Left ventricle myocardium inferior (tissue), 1 donor: Measurements from ENCODE around the gene COBL. TPM values are rescaled to one million over a fixed set of nuclear protein-coding genes. Genes with fewer than 3 reads are reported as not detected.

Experiments
- DNase-seq: peaks from one replicate; pipeline ENCODE4 v3.0.0-alpha.2; 2020
- H3K27ac ChIP-seq: fragments of 200-600 bp; replicated peaks from 2 replicates; pipeline ENCODE4 v1.8.0; 2021
- H3K27me3 ChIP-seq: fragments of 200-600 bp; 2 replicates; pipeline ENCODE4 v1.8.0; 2021; ENCODE audit warnings: low read depth
- H3K36me3 ChIP-seq: fragments of 200-600 bp; 2 replicates; pipeline ENCODE4 v1.8.0; 2021
- H3K4me1 ChIP-seq: fragments of 200-600 bp; 2 replicates; pipeline ENCODE4 v1.8.0; 2021
- H3K4me3 ChIP-seq: fragments of 200-600 bp; 2 replicates; pipeline ENCODE4 v1.8.0; 2021; ENCODE audit warnings: mild to moderate bottlenecking, moderate library complexity
- H3K9me3 ChIP-seq: fragments of 200-600 bp; replicated peaks from 2 replicates; pipeline ENCODE4 v1.8.0; 2021
- CTCF ChIP-seq: fragments of 200-600 bp; IDR thresholded peaks from 2 replicates; pipeline ENCODE4 v1.8.0; 2021; ENCODE audit warnings: antibody characterized with exemption, mild to moderate bottlenecking, borderline replicate concordance
- intact Hi-C: fragments of 100-400 bp; cut with micrococcal nuclease; formaldehyde crosslinking; loops from one replicate; pipeline ENCODE4 v1.11.0; 2022
- total RNA-seq: library from RNA; stranded (reverse); fragmentation: NEBNext Ultra II Directional; extraction: Animal tissue kit (Norgen Biotek cat#: 25700); gene quantifications from one replicate; pipeline ENCODE4 v1.2.1, GENCODE V29; 2021
- donor health status: DM: no; HTN: yes; CAD: no; lungs with severe emphysema.

COBL gene
- total RNA-seq, 1 donor from 2014 or later, result 77.1 TPM

DNA sequence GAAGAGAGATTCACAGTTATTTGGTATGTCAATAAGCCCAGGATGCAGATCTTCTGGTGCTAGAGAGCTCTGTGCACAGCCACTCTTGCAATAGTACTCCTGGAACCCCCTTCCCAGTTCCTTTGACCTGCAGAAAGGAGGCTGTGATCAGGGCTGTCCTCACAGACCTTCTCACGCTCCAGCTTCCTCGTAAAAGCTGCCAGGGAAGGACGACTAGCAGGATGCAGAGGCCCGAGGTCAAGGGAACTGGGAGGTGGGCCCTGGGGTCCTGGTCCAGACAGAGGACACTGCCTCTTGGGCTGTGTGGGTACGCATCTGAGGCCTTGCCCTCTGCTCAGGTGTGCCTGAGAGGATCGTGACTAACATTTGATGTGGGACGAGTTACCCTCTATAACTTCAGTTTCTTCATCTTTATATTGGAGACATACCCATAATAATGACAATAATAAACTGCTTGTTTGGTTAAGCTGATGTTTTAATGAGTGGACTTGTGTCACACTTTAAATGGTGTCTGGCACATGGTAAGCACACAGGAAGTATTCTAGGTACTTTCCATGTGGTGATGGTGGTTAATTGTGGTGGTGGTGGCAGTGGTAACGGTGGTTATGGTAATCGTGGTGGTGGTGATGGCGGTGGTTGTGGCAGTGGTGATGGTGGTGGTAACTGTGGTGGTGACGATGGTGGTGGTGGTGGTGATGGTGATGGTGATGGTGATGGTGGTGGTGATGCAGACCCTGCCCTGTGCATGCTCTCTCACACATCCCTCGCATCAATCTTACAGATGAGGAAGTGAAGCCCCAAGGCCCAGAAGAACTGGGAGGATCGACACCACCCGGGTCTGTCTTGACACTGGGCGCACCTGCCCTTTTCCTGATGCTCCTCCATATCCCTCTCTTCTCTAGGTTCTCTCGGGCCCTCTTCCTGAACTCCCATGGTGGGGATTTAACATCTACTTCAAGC lies 298.8 kb downstream of the COBL start:
- Histone ChIP-seq H3K4me3 (no peak overlapping the region), H3K27ac (no peak overlapping the region), H3K9me3 (no peaks in the 10 kb centered on the region), H3K4me1 (peaks cover 7% of the 10 kb centered on the region), H3K36me3 (no peaks in the 10 kb centered on the region), H3K27me3 (no peaks in the 10 kb centered on the region)
- no peak for TF ChIP-seq CTCF
- intact Hi-C loops, result no loop called here
- DNase-seq, result no peak

- no peak for TF ChIP-seq CTCF
- Histone ChIP-seq H3K9me3 (no peaks in the 10 kb centered on the region), H3K36me3 (no peaks in the 10 kb centered on the region), H3K27ac (no peak overlapping the region), H3K4me1 (peaks cover 20% of the 10 kb centered on the region), H3K27me3 (no peaks in the 10 kb centered on the region), H3K4me3 (no peak overlapping the region)
- DNase-seq, result no peak
- intact Hi-C loops, result no loop called here
Observed at GRCh38 chr7:51016546-51016945, 300.1 kb downstream of the COBL start.

- no peaks in the 10 kb centered on the region for H3K36me3 ChIP-seq
- H3K27ac ChIP-seq, result no peak overlapping the region
- H3K27me3 ChIP-seq, result no peaks in the 10 kb centered on the region
- intact Hi-C loops, result no loop called here
- H3K4me3 ChIP-seq, result no peak overlapping the region
- DNase-seq, result no peak
- no peaks in the 10 kb centered on the region for H3K9me3 ChIP-seq
- peaks cover 28% of the 10 kb centered on the region for H3K4me1 ChIP-seq
- no peak for TF ChIP-seq CTCF
Observed at GRCh38 chr7:51015581-51015980, 301.0 kb downstream of the COBL start.

DNA sequence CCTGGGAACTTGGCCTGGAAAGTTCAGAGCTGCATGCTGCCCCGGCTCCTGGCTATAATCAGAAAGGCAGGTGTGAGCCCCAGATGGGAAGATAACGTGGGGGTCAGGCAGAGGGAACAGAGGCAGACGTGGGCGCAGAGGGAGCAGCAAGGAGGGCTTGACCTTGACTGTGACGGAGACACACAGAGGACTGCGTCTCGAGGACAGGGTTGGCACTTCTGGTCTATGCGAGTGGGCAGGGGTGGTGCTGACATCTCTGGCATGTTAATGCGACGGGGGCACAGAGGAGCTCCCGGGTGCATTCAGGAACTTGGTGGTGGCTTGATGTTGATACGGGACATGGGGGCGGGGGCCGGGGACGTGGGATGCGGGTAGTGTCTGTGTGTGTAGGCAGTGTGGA lies 301.8 kb downstream of the COBL start:
- Histone ChIP-seq H3K4me3 (no peak overlapping the region), H3K9me3 (no peaks in the 10 kb centered on the region), H3K27ac (no peak overlapping the region), H3K27me3 (no peaks in the 10 kb centered on the region), H3K4me1 (peaks cover 36% of the 10 kb centered on the region), H3K36me3 (no peaks in the 10 kb centered on the region)
- intact Hi-C loops, result no loop called here
- no peak for DNase-seq
- no peak for TF ChIP-seq CTCF

DNA sequence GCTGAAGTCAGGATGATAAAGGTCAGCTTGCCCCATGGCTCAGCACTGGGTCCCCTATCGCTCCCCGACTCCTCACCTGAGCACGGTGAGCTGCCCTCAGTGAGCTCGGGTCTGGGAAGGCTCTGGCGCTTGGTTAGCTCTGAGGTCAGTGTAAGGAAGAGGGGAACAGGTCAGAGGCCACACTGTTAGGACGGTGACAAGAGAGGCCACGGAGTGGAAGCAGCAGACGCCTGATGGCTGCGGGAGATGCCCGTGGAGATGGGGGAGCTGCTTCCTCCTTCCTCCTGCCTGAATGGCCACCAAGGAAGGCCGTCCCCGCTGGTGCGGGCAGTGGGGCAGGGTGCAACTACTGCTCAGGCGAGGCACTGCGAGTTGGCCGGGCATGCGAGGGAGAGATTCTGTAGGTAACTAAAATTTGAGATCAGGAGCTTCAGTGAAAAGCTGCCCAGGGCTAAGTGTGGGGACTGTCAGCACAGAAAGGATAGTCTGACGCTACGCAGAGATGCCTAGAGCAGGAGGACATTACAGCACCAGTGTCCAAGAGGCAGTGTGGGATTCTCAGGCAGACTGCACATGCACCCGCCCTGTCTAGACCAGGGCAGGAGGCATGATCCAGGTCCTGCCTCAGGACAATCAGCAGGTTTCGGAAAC lies 302.6 kb downstream of the COBL start:
- Histone ChIP-seq H3K27me3 (no peaks in the 10 kb centered on the region), H3K4me1 (peaks cover 44% of the 10 kb centered on the region), H3K4me3 (no peak overlapping the region), H3K27ac (no peak overlapping the region), H3K9me3 (no peaks in the 10 kb centered on the region), H3K36me3 (no peaks in the 10 kb centered on the region)
- intact Hi-C loops, result no loop called here
- no peak for TF ChIP-seq CTCF
- no peak for DNase-seq
